Mesothelial cell of epicardium (in vitro differentiated cells): ENCODE data around the gene PGLYRP4. TPM values are rescaled to one million over a fixed set of nuclear protein-coding genes. Genes with fewer than 3 reads are reported as not detected.

ENCODE experiments used
- DNase-seq, 2 experiments: peaks; one replicate each; pipeline ENCODE4 v3.0.0; 2021; ENCODE audit warnings: low spot score in 2 of 2; ENCODE audit not compliant: unreplicated experiment in 2 of 2
- H3K27ac Mint-ChIP-seq: 2 replicates; pipeline ENCODE4 v1.8.0; 2021; ENCODE audit warnings: mixed read lengths
- H3K27me3 Mint-ChIP-seq: 2 replicates; pipeline ENCODE4 v1.8.0; 2021; ENCODE audit warnings: low read depth, mixed read lengths
- H3K36me3 Mint-ChIP-seq: 2 replicates; pipeline ENCODE4 v1.8.0; 2021; ENCODE audit warnings: mixed read lengths
- H3K4me1 Mint-ChIP-seq: 2 replicates; pipeline ENCODE4 v1.8.0; 2021; ENCODE audit warnings: mixed read lengths
- H3K4me3 Mint-ChIP-seq: 2 replicates; pipeline ENCODE4 v1.8.0; 2021; ENCODE audit warnings: mild to moderate bottlenecking, moderate library complexity, mixed read lengths
- H3K9me3 Mint-ChIP-seq: 2 replicates; pipeline ENCODE4 v1.8.0; 2021; ENCODE audit warnings: mixed read lengths
- total RNA-seq: library from RNA; stranded (reverse); gene quantifications from 3 replicates; pipeline ENCODE4 v1.2.1, GENCODE V29; 2021
- TF ChIP-seq, protein P1 (sequence below): fragments of 200-600 bp; sonication (generic); IDR thresholded peaks from one replicate; pipeline ENCODE4 v1.5.0; 2021; ENCODE audit warnings: antibody characterized with exemption; ENCODE audit not compliant: unreplicated experiment

PGLYRP4 gene
- total RNA-seq, 1 donor from 2014 or later = not detected

DNA sequence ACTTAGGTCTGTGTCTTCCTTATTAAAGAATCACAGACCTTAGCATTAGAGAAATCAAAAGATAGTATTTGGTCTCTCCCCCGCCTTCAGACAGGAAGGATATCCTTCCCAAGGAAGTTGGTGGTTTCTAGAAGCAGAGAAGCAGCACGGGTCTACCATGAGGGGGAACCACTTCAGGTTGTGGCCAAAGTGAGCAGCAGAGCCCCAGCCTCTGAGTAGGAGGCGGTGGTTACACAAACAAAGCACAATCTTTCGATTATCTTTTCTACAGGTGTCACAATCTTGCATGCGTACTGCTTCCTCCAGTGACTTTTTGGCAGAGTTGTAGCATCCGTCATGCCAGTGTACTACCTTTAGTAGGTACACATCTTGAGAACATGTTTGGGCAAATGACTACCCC lies 8.8 kb downstream of the PGLYRP4 start:
- Mint-ChIP-seq H3K27me3 (peaks cover 32% of the 10 kb centered on the region), H3K4me3 (no peak overlapping the region), H3K36me3 (no peaks in the 10 kb centered on the region), H3K4me1 (peaks cover 28% of the 10 kb centered on the region), H3K27ac (no peak overlapping the region), H3K9me3 (no peaks in the 10 kb centered on the region)
- TF ChIP-seq, protein P1, sequence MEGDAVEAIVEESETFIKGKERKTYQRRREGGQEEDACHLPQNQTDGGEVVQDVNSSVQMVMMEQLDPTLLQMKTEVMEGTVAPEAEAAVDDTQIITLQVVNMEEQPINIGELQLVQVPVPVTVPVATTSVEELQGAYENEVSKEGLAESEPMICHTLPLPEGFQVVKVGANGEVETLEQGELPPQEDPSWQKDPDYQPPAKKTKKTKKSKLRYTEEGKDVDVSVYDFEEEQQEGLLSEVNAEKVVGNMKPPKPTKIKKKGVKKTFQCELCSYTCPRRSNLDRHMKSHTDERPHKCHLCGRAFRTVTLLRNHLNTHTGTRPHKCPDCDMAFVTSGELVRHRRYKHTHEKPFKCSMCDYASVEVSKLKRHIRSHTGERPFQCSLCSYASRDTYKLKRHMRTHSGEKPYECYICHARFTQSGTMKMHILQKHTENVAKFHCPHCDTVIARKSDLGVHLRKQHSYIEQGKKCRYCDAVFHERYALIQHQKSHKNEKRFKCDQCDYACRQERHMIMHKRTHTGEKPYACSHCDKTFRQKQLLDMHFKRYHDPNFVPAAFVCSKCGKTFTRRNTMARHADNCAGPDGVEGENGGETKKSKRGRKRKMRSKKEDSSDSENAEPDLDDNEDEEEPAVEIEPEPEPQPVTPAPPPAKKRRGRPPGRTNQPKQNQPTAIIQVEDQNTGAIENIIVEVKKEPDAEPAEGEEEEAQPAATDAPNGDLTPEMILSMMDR = no peak
- DNase-seq = no peak

DNA sequence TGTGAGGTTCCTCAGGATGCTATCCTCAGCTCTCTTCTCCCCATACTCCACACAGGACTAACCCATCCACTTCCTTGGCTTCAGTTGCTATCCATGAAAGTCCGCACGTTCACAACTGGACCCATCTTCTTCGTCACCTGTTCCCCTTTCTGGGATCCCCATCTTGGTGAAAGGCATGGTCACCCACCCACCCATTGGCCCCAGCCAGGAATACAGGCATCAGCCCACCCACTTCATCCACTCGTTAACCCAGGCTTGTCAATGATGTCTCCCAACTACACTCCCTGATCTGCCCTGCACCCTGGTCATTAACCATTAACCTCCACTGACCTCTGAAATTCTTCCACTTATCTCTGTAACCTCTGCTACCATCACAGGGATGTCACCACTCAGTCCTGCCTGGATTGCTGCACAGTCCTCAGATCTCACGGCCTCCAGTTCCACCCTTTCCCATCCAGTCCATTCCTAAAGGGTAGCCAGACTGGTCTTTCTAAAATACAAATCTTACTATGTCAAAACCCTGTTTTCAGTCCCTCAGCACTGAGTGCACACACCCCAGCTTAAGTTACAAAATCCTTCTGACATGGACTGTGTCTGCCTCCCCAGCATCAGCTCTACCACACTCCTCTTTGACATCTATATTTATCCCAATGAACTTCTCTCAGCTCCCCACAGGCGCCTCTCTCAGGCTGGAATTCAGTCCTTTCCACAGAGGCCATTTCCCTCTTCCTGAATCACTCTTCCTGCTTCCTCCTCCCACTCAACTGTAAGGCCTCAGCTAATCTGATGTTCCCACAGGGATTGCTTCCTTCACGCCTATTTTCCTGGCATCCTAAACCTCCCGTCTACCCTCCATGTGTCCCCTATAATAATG lies 10.4 kb downstream of the PGLYRP4 start:
- H3K27ac Mint-ChIP-seq = no peak overlapping the region
- no peak overlapping the region for H3K4me3 Mint-ChIP-seq
- peaks cover 8% of the 10 kb centered on the region for H3K9me3 Mint-ChIP-seq
- no peak for DNase-seq
- peaks cover 35% of the 10 kb centered on the region for H3K27me3 Mint-ChIP-seq
- TF ChIP-seq, protein P1 = no peak
- H3K36me3 Mint-ChIP-seq = no peaks in the 10 kb centered on the region
- peaks cover 12% of the 10 kb centered on the region for H3K4me1 Mint-ChIP-seq

DNA sequence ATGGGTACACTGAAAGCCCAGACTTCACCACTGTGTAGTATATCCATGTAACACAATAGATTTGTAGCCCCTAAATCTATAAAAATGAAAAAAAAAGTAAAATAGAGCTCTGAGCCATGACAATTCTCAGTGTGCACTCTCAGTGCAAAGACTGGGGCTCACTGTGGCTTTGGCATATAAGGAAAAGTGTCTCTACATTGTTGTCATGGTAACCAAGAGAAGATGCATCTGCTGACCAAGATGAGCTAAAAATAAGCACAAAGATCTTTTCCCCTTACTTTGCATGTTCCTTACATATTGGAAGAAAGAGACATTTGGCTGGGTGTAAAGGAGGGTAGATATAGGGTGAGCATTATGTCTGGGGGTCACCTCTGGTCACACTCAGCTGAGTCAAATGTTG lies 12.0 kb downstream of the PGLYRP4 start:
- H3K27ac Mint-ChIP-seq = no peak overlapping the region
- no peak for DNase-seq
- TF ChIP-seq, protein P1 = no peak
- H3K4me1 Mint-ChIP-seq = no peaks in the 10 kb centered on the region
- H3K36me3 Mint-ChIP-seq = no peaks in the 10 kb centered on the region
- H3K9me3 Mint-ChIP-seq = peaks cover 23% of the 10 kb centered on the region
- no peak overlapping the region for H3K4me3 Mint-ChIP-seq
- H3K27me3 Mint-ChIP-seq = peaks cover 37% of the 10 kb centered on the region

DNA sequence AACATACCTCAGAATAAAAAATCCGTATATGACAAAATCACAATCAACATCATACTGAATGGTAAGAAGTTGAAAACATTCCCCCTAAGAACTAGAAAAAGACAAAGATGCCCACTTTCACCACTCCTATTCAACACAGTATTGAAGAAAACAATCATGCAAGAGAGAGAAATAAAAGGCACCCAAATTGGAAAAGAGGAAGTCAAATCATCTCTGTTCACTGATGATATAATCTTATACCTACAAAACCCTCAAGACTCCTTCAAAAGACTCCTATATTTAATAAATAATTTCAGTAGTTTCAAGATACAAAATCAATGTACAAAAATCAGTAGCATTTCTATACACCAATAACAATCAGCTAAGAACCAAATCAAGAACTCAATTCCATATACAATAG lies 14.7 kb downstream of the PGLYRP4 start:
- TF ChIP-seq, protein P1 = no peak
- DNase-seq = no peak
- Mint-ChIP-seq H3K27me3 (peaks cover 27% of the 10 kb centered on the region), H3K27ac (no peak overlapping the region), H3K36me3 (no peaks in the 10 kb centered on the region), H3K4me1 (no peaks in the 10 kb centered on the region), H3K9me3 (peaks cover 44% of the 10 kb centered on the region), H3K4me3 (no peak overlapping the region)

DNA sequence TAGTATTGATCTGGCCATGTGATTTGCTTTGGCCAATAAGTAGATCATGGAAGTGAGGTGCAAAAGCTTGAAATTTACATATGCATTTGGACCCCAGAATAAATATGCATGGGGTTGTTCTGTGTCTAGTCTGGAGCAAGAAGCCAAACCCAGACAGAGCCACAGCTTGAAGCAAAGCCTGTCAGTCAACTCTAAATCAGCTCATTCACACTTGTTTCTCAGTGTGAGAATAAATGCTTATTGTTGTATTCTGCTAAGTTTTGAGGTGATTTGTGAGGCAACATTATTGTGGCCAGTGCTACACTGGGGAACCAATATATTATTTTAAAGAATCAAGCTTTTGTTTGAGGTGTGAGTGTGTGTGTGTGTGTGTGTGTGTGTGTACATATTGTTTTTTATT lies 23.7 kb downstream of the PGLYRP4 start:
- TF ChIP-seq, protein P1 = no peak
- H3K4me3 Mint-ChIP-seq = no peak overlapping the region
- DNase-seq = no peak
- H3K27ac Mint-ChIP-seq = no peak overlapping the region
- H3K4me1 Mint-ChIP-seq = no peaks in the 10 kb centered on the region
- H3K9me3 Mint-ChIP-seq = peaks cover 65% of the 10 kb centered on the region
- no peaks in the 10 kb centered on the region for H3K27me3 Mint-ChIP-seq
- no peaks in the 10 kb centered on the region for H3K36me3 Mint-ChIP-seq
